Gastrocnemius medialis (tissue), 4 donors: ENCODE results near the gene RPS10.

Experiments used
- CTCF ChIP-seq, 5 experiments: fragments of 450-650 bp in 3 of 5; fragments of 200-600 bp in 2 of 5; sonication (generic) in 2 of 5; IDR thresholded peaks in 4 of 5; conservative IDR thresholded peaks in 1 of 5; 1 replicate in 4 of 5; 2 replicates in 1 of 5; pipeline ENCODE4 v1.5.1; 2016 to 2019; ENCODE audit warnings: antibody characterized with exemption in 5 of 5, mild to moderate bottlenecking in 3 of 5, moderate library complexity in 3 of 5
- POLR2A ChIP-seq, 2 donors: fragments of 450-650 bp; IDR thresholded peaks; one replicate each; pipeline ENCODE4 v1.6.1; 2017; ENCODE audit warnings: antibody characterized with exemption in 2 of 2, mild to moderate bottlenecking in 2 of 2, moderate library complexity in 2 of 2

- TF ChIP-seq POLR2A (IDR thresholded peaks at IDR 0.05) (peak in 1 of 2 donors; percentile 12), CTCF (IDR thresholded peaks at IDR 0.05 in 4 of 5, conservative IDR thresholded peaks at IDR 0.05 in 1 of 5) (no peak)
These were observed 33.9 kb downstream of the RPS10 start for GRCh38 chr6:34391786-34392496.
